ENCODE measurements around the gene CARMIL1.

The CARMIL1 gene

DNA sequence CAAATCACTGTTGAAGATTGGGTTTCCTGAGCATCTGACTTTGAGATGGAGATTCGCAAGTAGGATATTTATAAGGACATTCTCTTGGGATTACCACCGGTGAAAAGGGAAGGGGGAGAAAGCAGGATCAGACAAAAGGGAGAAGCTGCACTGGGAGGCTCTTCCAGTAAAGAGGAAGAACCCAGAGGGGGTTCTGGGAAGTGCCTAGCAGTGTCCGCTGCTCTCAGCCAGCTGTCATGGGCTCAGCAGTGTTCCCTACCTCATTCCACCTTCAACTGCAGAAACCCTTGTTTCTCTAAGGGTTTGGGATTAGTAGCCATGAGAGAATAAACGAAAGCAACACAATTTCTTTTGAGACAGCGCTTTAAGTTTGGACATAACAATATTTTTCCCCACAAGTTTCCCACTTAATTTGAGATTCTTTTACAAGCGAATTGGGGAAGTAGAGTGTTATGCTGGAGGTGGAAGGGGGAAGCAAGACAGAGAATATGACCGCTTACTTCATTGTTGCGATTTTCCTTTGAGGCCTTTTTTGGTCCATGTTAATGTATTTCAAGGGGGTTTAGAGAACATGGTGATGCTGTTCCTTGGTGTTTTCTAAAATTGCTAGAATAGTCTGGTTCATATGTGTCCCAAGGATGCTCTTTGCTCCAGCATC, 218.3 kb downstream of the CARMIL1 start:
- TF ChIP-seq, protein P1, sequence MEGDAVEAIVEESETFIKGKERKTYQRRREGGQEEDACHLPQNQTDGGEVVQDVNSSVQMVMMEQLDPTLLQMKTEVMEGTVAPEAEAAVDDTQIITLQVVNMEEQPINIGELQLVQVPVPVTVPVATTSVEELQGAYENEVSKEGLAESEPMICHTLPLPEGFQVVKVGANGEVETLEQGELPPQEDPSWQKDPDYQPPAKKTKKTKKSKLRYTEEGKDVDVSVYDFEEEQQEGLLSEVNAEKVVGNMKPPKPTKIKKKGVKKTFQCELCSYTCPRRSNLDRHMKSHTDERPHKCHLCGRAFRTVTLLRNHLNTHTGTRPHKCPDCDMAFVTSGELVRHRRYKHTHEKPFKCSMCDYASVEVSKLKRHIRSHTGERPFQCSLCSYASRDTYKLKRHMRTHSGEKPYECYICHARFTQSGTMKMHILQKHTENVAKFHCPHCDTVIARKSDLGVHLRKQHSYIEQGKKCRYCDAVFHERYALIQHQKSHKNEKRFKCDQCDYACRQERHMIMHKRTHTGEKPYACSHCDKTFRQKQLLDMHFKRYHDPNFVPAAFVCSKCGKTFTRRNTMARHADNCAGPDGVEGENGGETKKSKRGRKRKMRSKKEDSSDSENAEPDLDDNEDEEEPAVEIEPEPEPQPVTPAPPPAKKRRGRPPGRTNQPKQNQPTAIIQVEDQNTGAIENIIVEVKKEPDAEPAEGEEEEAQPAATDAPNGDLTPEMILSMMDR (conservative IDR thresholded peaks at IDR 0.05; ENCODE audit: low read length), result no peak
- H3K4me3 ChIP-seq (ENCODE audit: low read length), result no peak overlapping the region
- no peak for DNase-seq (ENCODE audit: low read depth)

DNA sequence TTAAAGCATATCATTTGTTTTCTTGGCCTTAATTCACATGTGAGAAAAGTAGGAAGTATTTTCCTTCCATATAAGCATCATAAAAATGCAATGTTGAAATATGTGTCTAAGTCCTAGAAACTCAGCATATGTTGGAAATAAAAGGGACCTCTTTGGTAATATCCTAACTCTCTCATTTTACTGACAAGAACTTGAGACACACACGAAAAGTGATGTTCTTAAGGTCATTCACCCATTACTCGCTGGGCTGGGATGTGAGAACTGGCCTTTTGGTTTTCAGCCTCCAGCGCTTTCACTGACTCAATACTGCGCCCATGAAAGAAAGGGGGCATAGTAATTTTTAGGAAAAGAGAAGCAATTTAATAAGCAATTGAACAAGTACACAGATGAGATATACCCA, 219.3 kb downstream of the CARMIL1 start:
- H3K4me3 ChIP-seq (ENCODE audit: low read length), result no peak overlapping the region
- DNase-seq (ENCODE audit: low read depth), result peak; percentile 13
- TF ChIP-seq, protein P1 (conservative IDR thresholded peaks at IDR 0.05; ENCODE audit: low read length), result no peak

DNA sequence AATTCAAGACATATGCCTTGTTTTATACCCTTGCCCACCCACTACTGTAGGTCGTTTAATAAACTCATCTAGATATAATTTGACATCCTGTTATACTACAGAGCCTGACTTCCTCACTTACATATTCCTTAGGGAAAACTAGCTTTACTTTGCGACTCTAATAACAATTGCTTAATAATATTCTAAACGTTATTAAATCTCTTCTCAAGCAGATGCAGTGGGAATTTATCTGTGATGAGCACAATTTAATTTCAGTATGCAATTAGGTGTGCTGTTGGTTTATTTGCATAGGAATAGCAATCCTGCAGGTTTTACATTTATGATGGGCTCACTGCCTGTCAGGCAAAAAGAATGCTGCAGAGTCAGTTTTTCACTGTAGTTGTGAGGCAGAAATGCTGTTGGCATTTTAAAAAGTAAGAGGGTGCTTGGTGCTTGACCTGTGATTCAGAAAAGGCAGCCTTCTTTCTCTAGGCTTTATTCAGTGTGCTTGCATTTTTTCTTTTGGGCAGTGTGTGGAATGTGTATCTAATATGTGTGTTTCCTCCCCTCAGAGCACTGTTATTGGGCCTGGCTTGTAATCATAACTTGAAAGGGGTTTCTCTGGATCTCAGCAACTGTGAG, 220.6 kb downstream of the CARMIL1 start:
- no peak overlapping the region for H3K4me3 ChIP-seq (ENCODE audit: low read length)
- TF ChIP-seq, protein P1 (conservative IDR thresholded peaks at IDR 0.05; ENCODE audit: low read length), result no peak
- DNase-seq (ENCODE audit: low read depth), result peak; percentile 25

DNA sequence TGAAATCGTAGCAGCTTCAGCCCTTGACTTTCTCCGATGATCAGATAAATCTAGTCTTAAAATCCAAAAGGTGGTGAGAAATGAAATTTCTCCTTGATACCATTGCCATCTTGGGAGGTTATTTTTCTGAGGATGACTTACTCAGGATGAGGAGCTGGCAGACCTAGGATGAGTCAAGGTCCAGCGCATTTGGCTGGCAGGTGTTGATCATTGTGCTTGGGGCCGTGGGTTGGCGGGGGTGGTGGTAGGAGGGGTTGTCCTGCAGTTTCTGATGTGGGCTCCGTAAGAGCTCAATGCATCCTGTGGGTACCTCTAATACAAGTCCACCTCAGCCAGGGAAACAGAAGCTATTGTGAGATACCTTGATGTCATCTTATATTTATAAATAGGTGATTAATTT, 224.5 kb downstream of the CARMIL1 start:
- TF ChIP-seq, protein P1 (conservative IDR thresholded peaks at IDR 0.05; ENCODE audit: low read length), result no peak
- H3K4me3 ChIP-seq (ENCODE audit: low read length), result no peak overlapping the region
- no peak for DNase-seq (ENCODE audit: low read depth)

DNA sequence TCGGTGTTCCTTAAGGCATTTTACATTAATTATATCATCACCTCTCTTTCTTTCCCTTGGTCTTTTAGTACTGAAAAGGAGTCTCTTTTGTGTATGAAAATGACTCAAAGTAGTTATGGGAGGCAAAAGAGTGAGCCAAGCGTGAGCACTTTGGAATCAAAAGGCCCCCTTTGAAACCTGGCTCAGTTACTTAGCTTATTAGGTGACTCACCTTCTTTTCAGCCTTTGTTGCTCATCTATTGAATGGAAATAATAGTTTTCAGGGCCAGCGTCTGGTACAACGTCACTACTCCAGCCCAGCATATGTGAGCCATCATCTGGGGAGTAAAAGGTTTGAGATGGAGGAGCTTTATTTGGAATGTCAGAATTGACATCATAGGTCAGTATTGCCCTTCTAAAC, 225.5 kb downstream of the CARMIL1 start:
- peak; percentile 13 for DNase-seq (ENCODE audit: low read depth)
- H3K4me3 ChIP-seq (ENCODE audit: low read length), result no peak overlapping the region
- TF ChIP-seq, protein P1 (conservative IDR thresholded peaks at IDR 0.05; ENCODE audit: low read length), result no peak

DNA sequence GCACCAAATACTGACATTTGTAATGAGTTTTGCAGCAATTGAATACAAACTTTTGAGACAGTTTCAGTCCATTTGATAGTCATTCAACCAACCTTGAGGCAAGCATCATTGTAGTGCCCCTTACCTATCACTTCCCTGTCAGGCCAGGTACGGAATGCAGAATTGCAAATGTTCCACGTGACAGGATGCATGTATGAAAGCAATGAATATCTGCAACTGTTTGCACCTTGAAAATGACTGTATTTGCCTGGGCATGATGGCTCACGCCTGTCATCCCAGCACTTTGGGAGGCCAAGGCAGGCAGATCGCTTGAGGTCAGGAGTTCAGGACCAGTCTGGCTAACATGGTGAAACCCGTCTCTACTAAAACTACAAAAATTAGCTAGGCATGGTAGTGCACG, 226.8 kb downstream of the CARMIL1 start:
- TF ChIP-seq, protein P1 (conservative IDR thresholded peaks at IDR 0.05; ENCODE audit: low read length), result no peak
- H3K4me3 ChIP-seq (ENCODE audit: low read length), result no peak overlapping the region
- DNase-seq (ENCODE audit: low read depth), result no peak

DNA sequence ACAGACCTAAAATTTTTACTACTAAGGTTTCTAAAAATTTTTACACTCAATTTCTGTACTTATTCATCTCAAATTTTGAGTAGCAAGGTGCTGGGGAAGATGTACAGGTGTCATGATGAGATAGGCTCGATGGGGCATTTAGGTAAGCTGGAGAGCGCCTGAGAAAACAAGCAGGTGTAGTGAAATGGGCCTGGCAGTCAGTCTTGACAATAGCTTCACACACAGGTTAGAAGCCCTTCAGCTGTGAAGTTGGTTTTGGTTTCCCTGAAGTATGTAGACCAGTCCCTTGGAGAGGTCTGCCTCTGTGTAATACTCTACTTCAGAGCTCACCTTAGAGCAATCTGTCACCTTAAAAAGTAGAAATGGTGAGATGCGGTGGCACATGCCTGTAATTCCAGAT, 228.9 kb downstream of the CARMIL1 start:
- DNase-seq (ENCODE audit: low read depth), result no peak
- H3K4me3 ChIP-seq (ENCODE audit: low read length), result no peak overlapping the region
- TF ChIP-seq, protein P1 (conservative IDR thresholded peaks at IDR 0.05; ENCODE audit: low read length), result no peak
